Activated CD8-positive, alpha-beta memory T cell treated with anti-CD3 and anti-CD28 coated beads, Interleukin-2, amount 50 U/mL, for 4 hours (primary cell): ENCODE data around the gene ZFPL1.

Source experiments
- DNase-seq: peaks from one replicate; pipeline ENCODE4 v3.0.0-alpha.2; 2020

ZFPL1 gene

GRCh38 chr11:65060913-65061408 lies 23.1 kb upstream of the ZFPL1 start:
- DNase-seq, result no peak

GRCh38 chr11:65063532-65063931 lies 20.5 kb upstream of the ZFPL1 start:
- no peak for DNase-seq

- DNase-seq, result no peak
Observed at GRCh38 chr11:65064847-65065240, 19.2 kb upstream of the ZFPL1 start.

GRCh38 chr11:65065851-65066250 lies 18.2 kb upstream of the ZFPL1 start:
- no peak for DNase-seq

GRCh38 chr11:65066315-65066714 lies 17.7 kb upstream of the ZFPL1 start:
- no peak for DNase-seq

- DNase-seq, result no peak
Observed at GRCh38 chr11:65066805-65067291, 17.2 kb upstream of the ZFPL1 start.

GRCh38 chr11:65067446-65067845 lies 16.6 kb upstream of the ZFPL1 start:
- DNase-seq, result no peak

- DNase-seq, result no peak
Observed at GRCh38 chr11:65069217-65069616, 14.8 kb upstream of the ZFPL1 start.

- DNase-seq, result no peak
Observed at GRCh38 chr11:65071907-65072630, 12.0 kb upstream of the ZFPL1 start.

GRCh38 chr11:65072631-65072966 lies 11.4 kb upstream of the ZFPL1 start:
- no peak for DNase-seq

- no peak for DNase-seq
Observed at GRCh38 chr11:65077451-65077850, 6.6 kb upstream of the ZFPL1 start.

GRCh38 chr11:65078151-65078550 lies 5.9 kb upstream of the ZFPL1 start:
- DNase-seq, result peak; percentile 70

GRCh38 chr11:65078786-65079342 lies 5.2 kb upstream of the ZFPL1 start:
- no peak for DNase-seq

- no peak for DNase-seq
Observed at GRCh38 chr11:65083134-65083833, 738 bp upstream of the ZFPL1 start.

- no peak for DNase-seq
Observed at GRCh38 chr11:65084598-65085375, 765 bp downstream of the ZFPL1 start.

GRCh38 chr11:65085446-65085845 lies 1.4 kb downstream of the ZFPL1 start:
- no peak for DNase-seq

GRCh38 chr11:65086809-65087208 lies 2.8 kb downstream of the ZFPL1 start:
- DNase-seq, result no peak

GRCh38 chr11:65087216-65087615 lies 3.2 kb downstream of the ZFPL1 start:
- no peak for DNase-seq

- DNase-seq, result no peak
Observed at GRCh38 chr11:65087827-65088226, 3.8 kb downstream of the ZFPL1 start.

- no peak for DNase-seq
Observed at GRCh38 chr11:65089621-65090020, 5.6 kb downstream of the ZFPL1 start.

GRCh38 chr11:65090628-65091027 lies 6.6 kb downstream of the ZFPL1 start:
- no peak for DNase-seq

- DNase-seq, result no peak
Observed at GRCh38 chr11:65095427-65095826, 11.4 kb downstream of the ZFPL1 start.
